A549 treated with dexamethasone at 1 μM for 4 hours (cell line): ENCODE data around the gene AMER2. TPM values are rescaled to one million over a fixed set of nuclear protein-coding genes. Genes with fewer than 3 reads are reported as not detected.

Experiments used
- total RNA-seq: library from RNA; stranded (reverse); fragments of 200-300 nt; extraction: Qiagen RNA extraction; gene quantifications from 5 replicates; pipeline ENCODE4 v1.2.3, GENCODE V29; 2022

The AMER2 gene
- total RNA-seq: not detected in 5 replicates

GRCh38 chr13:25171517-25172302, at the start of gene AMER2:
Gene AMER2 (minus strand): TSS chr13:25172288. CDS start chr13:25171619, 669 bp downstream.

Other genes starting within 250 kb of the AMER2 start
- 0.14 to 0.22 TPM (median 0.21 TPM) in 5 replicates for gene PABPC3, start 76.2 kb downstream of the AMER2 start, total RNA-seq
- 7.6 to 10.2 TPM (median 9.1 TPM) in 5 replicates for gene MTMR6, start 115.2 kb upstream of the AMER2 start, total RNA-seq
- gene NUP58, start 129.3 kb upstream of the AMER2 start, total RNA-seq: 16.7 to 23.1 TPM (median 20.7 TPM) in 5 replicates
- 0.01 to 0.03 TPM in 2 of 5 replicates, not detected in the others for gene ATP8A2, start 199.7 kb upstream of the AMER2 start, total RNA-seq